Glutamatergic neuron (in vitro differentiated cells): Measurements from ENCODE around the gene EOLA1. TPM values are rescaled to one million over a fixed set of nuclear protein-coding genes. Genes with fewer than 3 reads are reported as not detected.

Experiments used
- DNase-seq: peaks from one replicate; pipeline ENCODE4 v3.0.0; 2022
- H3K27ac Mint-ChIP-seq: one replicate; pipeline ENCODE4 v1.8.0; 2020; ENCODE audit warnings: mild to moderate bottlenecking, mixed read lengths, inconsistent platforms; ENCODE audit not compliant: unreplicated experiment
- H3K27me3 Mint-ChIP-seq: one replicate; pipeline ENCODE4 v1.8.0; 2020; ENCODE audit warnings: mild to moderate bottlenecking, moderate library complexity, mixed read lengths, inconsistent platforms; ENCODE audit not compliant: unreplicated experiment
- H3K36me3 Mint-ChIP-seq: one replicate; pipeline ENCODE4 v1.8.0; 2020; ENCODE audit warnings: mild to moderate bottlenecking, mixed read lengths, inconsistent platforms; ENCODE audit not compliant: unreplicated experiment
- H3K4me1 Mint-ChIP-seq: one replicate; pipeline ENCODE4 v1.8.0; 2020; ENCODE audit warnings: mild to moderate bottlenecking, low read depth, mixed read lengths, inconsistent platforms; ENCODE audit not compliant: unreplicated experiment
- H3K4me3 Mint-ChIP-seq: one replicate; pipeline ENCODE4 v1.8.0; 2020; ENCODE audit warnings: mild to moderate bottlenecking, mixed read lengths, inconsistent platforms; ENCODE audit not compliant: unreplicated experiment
- H3K9me3 Mint-ChIP-seq: one replicate; pipeline ENCODE4 v1.8.0; 2020; ENCODE audit warnings: mild to moderate bottlenecking, moderate library complexity, mixed read lengths, inconsistent platforms; ENCODE audit not compliant: unreplicated experiment
- total RNA-seq: library from RNA; stranded (reverse); fragmentation: NEBNext Ultra II Directional; extraction: Animal tissue kit (Norgen Biotek cat#: 25700); gene quantifications from one replicate; pipeline ENCODE4 v1.2.1, GENCODE V29; 2021; ENCODE audit not compliant: unreplicated experiment
- TF ChIP-seq, protein P1 (sequence below): fragments of 200-600 bp; sonication (generic); IDR thresholded peaks from one replicate; pipeline ENCODE4 v1.5.0; 2021; ENCODE audit not compliant: partially characterized antibody, unreplicated experiment

EOLA1 gene
- total RNA-seq, 1 donor from 2014 or later = 27.7 TPM

DNA sequence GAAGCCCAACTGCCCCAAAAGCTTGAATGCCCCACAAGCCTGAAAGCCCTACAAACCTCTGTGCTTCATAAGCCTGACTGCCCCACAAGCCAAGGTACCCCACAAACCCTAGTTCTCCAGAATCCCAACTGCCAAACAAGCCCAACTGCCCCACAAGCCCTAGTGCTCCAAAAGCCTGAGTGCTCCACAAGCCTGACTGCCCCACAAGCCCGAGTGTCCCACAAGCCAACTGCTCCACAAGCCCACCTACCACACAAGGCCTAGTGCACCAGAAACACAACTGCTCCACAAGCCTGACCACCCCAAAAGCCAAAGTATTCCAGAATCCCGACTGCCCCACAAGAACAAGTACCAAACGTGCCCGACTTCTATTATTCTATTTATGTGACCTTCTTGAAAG lies 22.5 kb downstream of the EOLA1 start:
- peaks cover 2% of the 10 kb centered on the region for H3K27me3 Mint-ChIP-seq
- TF ChIP-seq, protein P1, sequence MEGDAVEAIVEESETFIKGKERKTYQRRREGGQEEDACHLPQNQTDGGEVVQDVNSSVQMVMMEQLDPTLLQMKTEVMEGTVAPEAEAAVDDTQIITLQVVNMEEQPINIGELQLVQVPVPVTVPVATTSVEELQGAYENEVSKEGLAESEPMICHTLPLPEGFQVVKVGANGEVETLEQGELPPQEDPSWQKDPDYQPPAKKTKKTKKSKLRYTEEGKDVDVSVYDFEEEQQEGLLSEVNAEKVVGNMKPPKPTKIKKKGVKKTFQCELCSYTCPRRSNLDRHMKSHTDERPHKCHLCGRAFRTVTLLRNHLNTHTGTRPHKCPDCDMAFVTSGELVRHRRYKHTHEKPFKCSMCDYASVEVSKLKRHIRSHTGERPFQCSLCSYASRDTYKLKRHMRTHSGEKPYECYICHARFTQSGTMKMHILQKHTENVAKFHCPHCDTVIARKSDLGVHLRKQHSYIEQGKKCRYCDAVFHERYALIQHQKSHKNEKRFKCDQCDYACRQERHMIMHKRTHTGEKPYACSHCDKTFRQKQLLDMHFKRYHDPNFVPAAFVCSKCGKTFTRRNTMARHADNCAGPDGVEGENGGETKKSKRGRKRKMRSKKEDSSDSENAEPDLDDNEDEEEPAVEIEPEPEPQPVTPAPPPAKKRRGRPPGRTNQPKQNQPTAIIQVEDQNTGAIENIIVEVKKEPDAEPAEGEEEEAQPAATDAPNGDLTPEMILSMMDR = no peak
- H3K36me3 Mint-ChIP-seq = no peaks in the 10 kb centered on the region
- no peak overlapping the region for H3K4me3 Mint-ChIP-seq
- H3K9me3 Mint-ChIP-seq = no peaks in the 10 kb centered on the region
- no peak for DNase-seq
- H3K27ac Mint-ChIP-seq = no peak overlapping the region
- H3K4me1 Mint-ChIP-seq = no peaks in the 10 kb centered on the region

DNA sequence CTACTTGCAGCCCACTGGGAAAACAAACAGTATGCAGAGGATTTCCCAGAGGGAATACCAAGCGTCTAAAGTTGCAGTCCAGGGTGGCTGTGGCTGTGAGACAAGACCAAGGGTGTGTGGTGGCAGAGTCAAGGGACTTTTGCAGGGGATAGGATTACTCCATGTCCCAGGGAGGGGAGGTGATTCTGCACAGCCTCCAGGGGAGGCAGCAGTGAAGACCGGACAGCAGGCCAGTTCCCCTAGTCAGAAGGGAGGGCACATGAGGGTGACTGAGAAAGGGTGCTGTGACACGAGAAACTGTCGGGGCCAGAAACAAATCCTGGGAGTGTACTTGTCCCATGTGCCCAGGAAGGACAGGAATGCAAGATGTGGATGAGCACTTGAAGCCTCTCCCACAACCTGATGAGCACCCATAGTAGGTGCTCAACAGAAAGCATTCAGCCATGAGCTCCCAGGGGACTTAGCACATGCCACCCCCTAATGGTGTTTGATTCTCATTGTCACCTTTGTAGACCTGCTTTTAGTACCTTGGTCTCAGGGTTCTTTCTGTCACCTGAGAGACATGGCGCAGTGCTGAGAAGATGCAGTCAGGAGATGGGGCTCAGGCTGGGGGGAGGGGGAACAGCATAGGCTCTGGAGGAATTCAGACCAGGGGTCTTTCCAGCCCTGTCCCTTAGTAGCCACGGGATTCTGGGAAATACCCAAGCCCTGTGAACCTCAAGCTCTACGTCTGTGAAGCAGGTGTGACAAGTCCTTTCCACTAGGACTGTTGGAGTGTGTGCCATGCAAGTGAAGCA lies 27.0 kb downstream of the EOLA1 start:
- no peak overlapping the region for H3K27ac Mint-ChIP-seq
- H3K4me1 Mint-ChIP-seq = peaks cover 7% of the 10 kb centered on the region
- no peak for DNase-seq
- H3K4me3 Mint-ChIP-seq = no peak overlapping the region
- H3K36me3 Mint-ChIP-seq = no peaks in the 10 kb centered on the region
- TF ChIP-seq, protein P1 = no peak
- no peaks in the 10 kb centered on the region for H3K9me3 Mint-ChIP-seq
- peaks cover 3% of the 10 kb centered on the region for H3K27me3 Mint-ChIP-seq

DNA sequence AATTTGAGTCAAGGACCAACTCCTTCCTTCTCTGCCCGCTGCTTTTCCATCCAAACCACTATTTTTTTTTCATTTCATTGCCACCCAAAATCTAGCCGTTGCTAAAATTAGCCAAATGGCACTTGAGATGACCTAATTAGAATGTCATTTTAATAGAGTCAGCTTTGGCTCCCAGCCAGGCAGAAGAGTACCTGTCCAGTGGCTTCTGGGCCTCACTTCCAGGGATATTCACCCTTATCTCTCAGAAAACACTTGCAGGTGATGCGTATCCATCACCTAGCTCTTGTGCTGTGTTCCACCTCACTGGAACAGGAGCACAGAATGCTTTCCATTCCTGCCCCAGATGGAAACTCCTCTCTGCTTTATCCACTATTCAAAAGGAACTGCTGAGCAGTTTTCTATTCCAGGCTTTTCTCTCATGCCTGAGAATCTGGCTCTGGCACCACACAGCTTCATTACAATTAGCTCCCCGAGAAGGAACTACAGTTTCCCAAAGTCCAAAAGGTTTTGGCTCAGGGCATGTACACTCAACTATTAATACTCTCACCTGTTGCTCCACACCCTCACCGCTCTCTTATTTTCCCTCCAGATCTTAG lies 28.0 kb downstream of the EOLA1 start:
- no peak for DNase-seq
- no peaks in the 10 kb centered on the region for H3K9me3 Mint-ChIP-seq
- no peaks in the 10 kb centered on the region for H3K36me3 Mint-ChIP-seq

DNA sequence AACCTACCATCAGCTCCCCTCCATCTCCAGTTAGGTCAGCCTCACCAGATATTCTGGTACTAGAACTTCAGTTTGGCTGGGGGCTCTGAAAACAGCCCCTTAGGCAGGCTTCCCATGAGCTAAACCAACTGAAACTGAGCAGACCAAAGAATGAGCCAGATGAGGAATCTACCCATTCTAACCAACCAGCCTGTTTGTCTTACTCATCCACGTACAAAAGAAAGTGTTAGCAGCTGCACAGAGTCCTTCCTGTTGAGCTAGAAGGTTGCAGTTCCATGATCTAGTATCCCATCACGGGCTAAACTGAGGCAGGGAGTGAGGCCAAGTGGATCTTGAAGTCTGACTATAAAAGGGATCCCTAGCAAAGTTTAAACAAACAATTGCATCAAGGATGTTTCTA lies 29.0 kb downstream of the EOLA1 start:
- H3K27ac Mint-ChIP-seq = no peak overlapping the region
- TF ChIP-seq, protein P1 = no peak
- no peak for DNase-seq
- H3K36me3 Mint-ChIP-seq = no peaks in the 10 kb centered on the region
- H3K9me3 Mint-ChIP-seq = no peaks in the 10 kb centered on the region
- peaks cover 3% of the 10 kb centered on the region for H3K27me3 Mint-ChIP-seq
- peaks cover 9% of the 10 kb centered on the region for H3K4me1 Mint-ChIP-seq
- H3K4me3 Mint-ChIP-seq = no peak overlapping the region

More for the DNA sequence above, 28.0 kb downstream of the EOLA1 start:
- Mint-ChIP-seq H3K4me1 (peaks cover 9% of the 10 kb centered on the region), H3K27ac (no peak overlapping the region), H3K27me3 (peaks cover 3% of the 10 kb centered on the region), H3K4me3 (no peak overlapping the region)
- TF ChIP-seq, protein P1 = no peak

DNA sequence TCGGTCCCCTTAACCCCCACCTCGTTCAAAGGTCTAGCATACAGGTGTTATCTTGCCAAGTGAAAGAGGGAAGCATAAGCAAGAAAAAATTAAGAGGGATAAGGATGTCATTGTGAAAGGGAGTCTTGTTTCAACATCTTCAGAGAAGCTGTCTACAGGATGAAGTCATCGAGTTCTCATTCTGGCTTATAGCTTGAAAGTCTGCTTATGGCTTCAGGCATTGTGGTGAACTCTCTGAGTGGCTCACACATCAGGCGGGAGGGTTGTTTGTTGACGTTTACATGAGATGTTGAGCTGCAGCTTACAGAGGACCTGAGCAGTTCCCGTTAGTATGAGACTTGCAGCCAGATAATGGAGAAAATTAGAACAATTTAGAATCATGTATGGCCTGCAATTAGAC lies 29.9 kb downstream of the EOLA1 start:
- Mint-ChIP-seq H3K27me3 (peaks cover 3% of the 10 kb centered on the region), H3K4me1 (peaks cover 9% of the 10 kb centered on the region)

More for the DNA sequence above, 29.9 kb downstream of the EOLA1 start:
- Mint-ChIP-seq H3K9me3 (no peaks in the 10 kb centered on the region), H3K4me3 (no peak overlapping the region), H3K36me3 (no peaks in the 10 kb centered on the region), H3K27ac (no peak overlapping the region)
- DNase-seq = no peak
- TF ChIP-seq, protein P1 = no peak
